Ovary (tissue), 9 donors: ENCODE data around the gene MITF. TPM values are rescaled to one million over a fixed set of nuclear protein-coding genes. Genes with fewer than 3 reads are reported as not detected.

ENCODE experiments used
- DNase-seq, 5 donors: peaks; one replicate each; pipeline ENCODE4 v3.0.0-alpha.2; 2019 to 2020
- H3K27ac ChIP-seq, 2 donors: fragments of 200-600 bp; one replicate each; pipeline versions ENCODE4 v1.5.1 to v1.8.0; 2019 to 2022
- H3K27me3 ChIP-seq: fragments of 200-600 bp; one replicate; pipeline ENCODE4 v1.8.0; 2022
- H3K36me3 ChIP-seq: fragments of 200-600 bp; sonication (generic); one replicate; pipeline ENCODE4 v1.5.1; 2019
- H3K4me1 ChIP-seq: one replicate; pipeline ENCODE4 v1.8.1; 2013; ENCODE audit warnings: mild to moderate bottlenecking, moderate library complexity; ENCODE audit not compliant: insufficient read depth
- H3K4me3 ChIP-seq: fragments of 200-600 bp; sonication (generic); one replicate; pipeline ENCODE4 v1.5.1; 2017
- H3K9me3 ChIP-seq, 2 donors: fragments of 200-600 bp in 1 of 2; sonication (generic) in 1 of 2; one replicate each; pipeline versions ENCODE4 v1.5.1 to v1.8.1; 2013 to 2019; ENCODE audit warnings: mild to moderate bottlenecking in 1 of 2, moderate library complexity in 1 of 2
- EP300 ChIP-seq: sonication (generic); formaldehyde crosslinking; IDR thresholded peaks from one replicate; pipeline ENCODE4 v1.6.1; 2017; ENCODE audit warnings: antibody characterized with exemption
- POLR2A ChIP-seq: fragments of 450-650 bp; IDR thresholded peaks from one replicate; pipeline ENCODE4 v1.6.1; 2017; ENCODE audit warnings: antibody characterized with exemption, mild to moderate bottlenecking, moderate library complexity
- WGBS, 3 donors: extraction: QIAGEN DNeasy Blood & Tissue Kit in 1 of 3; methylation state at CpG; one replicate each; pipeline versions ENCODE4 v1.1.5 to v1.1.7; 2013 to 2017; 5-methylcytosine and 5-hydroxymethylcytosine counted together
- intact Hi-C, 4 donors: fragments of 100-400 bp; cut with DNase I; formaldehyde crosslinking; loops; one replicate each; pipeline versions ENCODE4 v1.11.0 to v1.15.1; 2022 to 2023
- polyA plus RNA-seq, 2 donors: library from polyadenylated mRNA; stranded (reverse); fragments of 200-250 nt in 1 of 2; fragments of 350-450 nt in 1 of 2; fragmentation: Illumina TruSeq in 1 of 2; extraction: RNeasy Lipid Tissue Mini Kit (QIAGEN cat#74804) in 1 of 2; gene quantifications; one replicate each; pipeline ENCODE4 v1.2.3, GENCODE V29; 2013 to 2014
- total RNA-seq, 7 donors: library from RNA; depleted of rRNA in 2 of 7; stranded (reverse); fragments of >200 nt in 2 of 7; fragmentation: NEBNext Ultra II Directional in 3 of 7; extraction: Animal tissue kit (Norgen Biotek cat#: 25700) in 3 of 7; gene quantifications; one replicate each; pipeline versions ENCODE4 v1.1.0 to v1.2.4, GENCODE V29; 2016 to 2023
- TF ChIP-seq, protein P1 (sequence below), 3 donors: fragments of 450-650 bp in 2 of 3; fragments of 200-600 bp in 1 of 3; IDR thresholded peaks; one replicate each; pipeline versions ENCODE4 v1.5.1 to v1.8.0; 2016 to 2022; ENCODE audit warnings: antibody characterized with exemption in 3 of 3, mild to moderate bottlenecking in 1 of 3
- donor health status: DM: no; HTN: no; CAD: no; lungs with moderate emphysema.
- donor health status: DM: no; HTN: no; CAD: no.
- donor health status: Bipolar disorder and iron deficiency.
- donor health status: DM: yes; HTN: yes; CAD: no.
- donor health status: DM: no; HTN: no; CAD: no.
- donor health status: DM: yes; HTN: yes; CAD: no.

MITF gene
- total and polyA plus RNA-seq, 9 donors = 13.6 to 38.0 (median 24.9) TPM

DNA sequence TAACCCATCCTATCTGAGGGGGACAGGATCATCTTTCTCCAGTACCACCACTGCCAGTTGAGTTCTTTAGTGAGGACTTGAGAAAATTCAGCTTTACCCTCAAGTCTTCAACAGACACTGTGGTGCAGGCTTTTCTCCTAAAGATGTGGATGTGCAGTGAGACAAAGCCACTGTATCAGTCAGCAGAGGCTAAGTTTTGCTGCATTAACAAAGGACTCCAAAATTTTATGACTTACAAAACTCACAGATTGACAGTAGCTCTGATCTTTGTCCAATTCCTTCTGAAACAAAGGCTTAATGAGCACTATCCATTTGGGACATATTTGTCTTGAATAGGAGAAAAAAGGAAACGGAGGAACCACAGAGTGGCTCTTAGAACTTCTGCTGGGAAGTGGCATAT is 87.9 kb downstream of the MITF start:
- WGBS, 3 donors = 93 to 100% (median 100%) methylated on average over 1 of the region's 1 CpG
- TF ChIP-seq, protein P1, sequence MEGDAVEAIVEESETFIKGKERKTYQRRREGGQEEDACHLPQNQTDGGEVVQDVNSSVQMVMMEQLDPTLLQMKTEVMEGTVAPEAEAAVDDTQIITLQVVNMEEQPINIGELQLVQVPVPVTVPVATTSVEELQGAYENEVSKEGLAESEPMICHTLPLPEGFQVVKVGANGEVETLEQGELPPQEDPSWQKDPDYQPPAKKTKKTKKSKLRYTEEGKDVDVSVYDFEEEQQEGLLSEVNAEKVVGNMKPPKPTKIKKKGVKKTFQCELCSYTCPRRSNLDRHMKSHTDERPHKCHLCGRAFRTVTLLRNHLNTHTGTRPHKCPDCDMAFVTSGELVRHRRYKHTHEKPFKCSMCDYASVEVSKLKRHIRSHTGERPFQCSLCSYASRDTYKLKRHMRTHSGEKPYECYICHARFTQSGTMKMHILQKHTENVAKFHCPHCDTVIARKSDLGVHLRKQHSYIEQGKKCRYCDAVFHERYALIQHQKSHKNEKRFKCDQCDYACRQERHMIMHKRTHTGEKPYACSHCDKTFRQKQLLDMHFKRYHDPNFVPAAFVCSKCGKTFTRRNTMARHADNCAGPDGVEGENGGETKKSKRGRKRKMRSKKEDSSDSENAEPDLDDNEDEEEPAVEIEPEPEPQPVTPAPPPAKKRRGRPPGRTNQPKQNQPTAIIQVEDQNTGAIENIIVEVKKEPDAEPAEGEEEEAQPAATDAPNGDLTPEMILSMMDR (IDR thresholded peaks at IDR 0.05) = no peak
- TF ChIP-seq POLR2A (no peak), EP300 (no peak)
- no peaks in the 10 kb centered on the region for H3K27me3 ChIP-seq
- no peak overlapping the region for H3K4me3 ChIP-seq
- no peaks in the 10 kb centered on the region for H3K36me3 ChIP-seq
- no peak for DNase-seq
- no peaks in the 10 kb centered on the region for H3K9me3 ChIP-seq
- intact Hi-C loops = no loop called here
- H3K4me1 ChIP-seq = peaks cover 5% of the 10 kb centered on the region
- H3K27ac ChIP-seq = no peak overlapping the region

GRCh38 chr3:69828817-69829216 is 89.6 kb downstream of the MITF start:
- intact Hi-C loops = no loop called here
- DNase-seq = no peak
- Histone ChIP-seq H3K36me3 (no peaks in the 10 kb centered on the region), H3K4me1 (peaks cover 5% of the 10 kb centered on the region), H3K27ac (no peak overlapping the region), H3K27me3 (no peaks in the 10 kb centered on the region), H3K4me3 (no peak overlapping the region), H3K9me3 (no peaks in the 10 kb centered on the region)
- 28 to 48% (median 37%) methylated on average over 2 of the region's 2 CpGs for WGBS, 3 donors
- TF ChIP-seq, protein P1 (IDR thresholded peaks at IDR 0.05) = no peak
- no peak for TF ChIP-seq EP300
- TF ChIP-seq POLR2A = no peak

- DNase-seq = no peak
- H3K4me3 ChIP-seq = no peak overlapping the region
- no peaks in the 10 kb centered on the region for H3K9me3 ChIP-seq
- no peaks in the 10 kb centered on the region for H3K27me3 ChIP-seq
- WGBS, 3 donors = 64 to 98% (median 93%) methylated on average over 3 of the region's 3 CpGs
- H3K4me1 ChIP-seq = peaks cover 3% of the 10 kb centered on the region
- no peak overlapping the region for H3K27ac ChIP-seq
- no peaks in the 10 kb centered on the region for H3K36me3 ChIP-seq
- intact Hi-C loops = no loop called here
- TF ChIP-seq, protein P1 (IDR thresholded peaks at IDR 0.05) = no peak
- no peak for TF ChIP-seq POLR2A
- TF ChIP-seq EP300 = no peak
These were observed 90.9 kb downstream of the MITF start for GRCh38 chr3:69830147-69830546.

DNA sequence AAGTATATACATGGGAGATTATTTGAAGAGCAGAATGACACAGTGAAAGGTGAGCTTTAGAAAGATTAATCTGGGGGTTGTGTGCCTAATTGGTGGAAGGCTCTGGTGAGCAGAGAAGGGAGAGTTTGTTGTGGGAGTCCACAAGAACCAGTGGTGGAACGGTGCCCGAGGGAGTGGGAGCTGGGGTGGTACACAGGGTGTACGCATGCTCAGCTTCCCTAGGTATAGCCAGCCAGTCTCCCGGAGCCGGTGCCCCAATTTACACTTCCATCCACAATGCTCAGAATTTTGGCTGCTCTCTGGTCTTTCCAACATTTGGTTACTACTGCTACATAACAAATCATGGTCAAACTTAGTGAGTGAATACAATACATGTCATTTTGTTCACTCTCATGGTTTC is 92.5 kb downstream of the MITF start:
- 78 to 95% (median 81%) methylated on average over 5 of the region's 5 CpGs for WGBS, 3 donors
- Histone ChIP-seq H3K4me3 (no peak overlapping the region), H3K27ac (no peak overlapping the region), H3K27me3 (no peaks in the 10 kb centered on the region), H3K9me3 (no peaks in the 10 kb centered on the region), H3K4me1 (peaks cover 3% of the 10 kb centered on the region), H3K36me3 (no peaks in the 10 kb centered on the region)
- no peak for DNase-seq
- intact Hi-C loops = no loop called here
- TF ChIP-seq, protein P1 (IDR thresholded peaks at IDR 0.05) = no peak
- TF ChIP-seq EP300 = no peak
- no peak for TF ChIP-seq POLR2A

DNA sequence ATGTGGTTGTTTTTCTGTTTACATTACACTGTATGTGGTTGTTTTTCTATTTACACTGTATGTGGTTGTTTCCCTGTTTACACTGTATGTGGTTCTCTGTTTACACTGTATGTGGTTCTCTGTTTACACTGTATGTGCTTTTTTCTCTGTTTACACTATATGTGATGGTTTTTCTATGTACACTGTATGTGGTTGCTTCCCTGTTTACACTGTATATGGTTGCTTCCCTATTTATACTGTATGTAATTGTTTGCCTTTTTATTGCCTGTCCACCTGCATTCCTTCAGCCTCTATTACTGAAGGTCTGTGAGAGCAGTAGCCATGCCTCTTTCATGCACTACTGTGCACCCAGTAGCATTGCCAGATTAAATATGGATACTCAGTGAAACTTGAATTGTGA is 94.3 kb downstream of the MITF start:
- Histone ChIP-seq H3K36me3 (no peaks in the 10 kb centered on the region), H3K4me3 (no peak overlapping the region), H3K9me3 (no peaks in the 10 kb centered on the region), H3K4me1 (peaks cover 3% of the 10 kb centered on the region), H3K27me3 (no peaks in the 10 kb centered on the region), H3K27ac (no peak overlapping the region)
- intact Hi-C loops = no loop called here
- DNase-seq = no peak
- TF ChIP-seq EP300 (no peak), POLR2A (no peak)
- TF ChIP-seq, protein P1 (IDR thresholded peaks at IDR 0.05) = no peak
